Measurements from ENCODE around the gene GTF3C1. TPM values are rescaled to one million over a fixed set of nuclear protein-coding genes. Genes with fewer than 3 reads are reported as not detected.

GTF3C1 gene
- total RNA-seq, 1 donor from 2014 or later = 57.1 TPM

DNA sequence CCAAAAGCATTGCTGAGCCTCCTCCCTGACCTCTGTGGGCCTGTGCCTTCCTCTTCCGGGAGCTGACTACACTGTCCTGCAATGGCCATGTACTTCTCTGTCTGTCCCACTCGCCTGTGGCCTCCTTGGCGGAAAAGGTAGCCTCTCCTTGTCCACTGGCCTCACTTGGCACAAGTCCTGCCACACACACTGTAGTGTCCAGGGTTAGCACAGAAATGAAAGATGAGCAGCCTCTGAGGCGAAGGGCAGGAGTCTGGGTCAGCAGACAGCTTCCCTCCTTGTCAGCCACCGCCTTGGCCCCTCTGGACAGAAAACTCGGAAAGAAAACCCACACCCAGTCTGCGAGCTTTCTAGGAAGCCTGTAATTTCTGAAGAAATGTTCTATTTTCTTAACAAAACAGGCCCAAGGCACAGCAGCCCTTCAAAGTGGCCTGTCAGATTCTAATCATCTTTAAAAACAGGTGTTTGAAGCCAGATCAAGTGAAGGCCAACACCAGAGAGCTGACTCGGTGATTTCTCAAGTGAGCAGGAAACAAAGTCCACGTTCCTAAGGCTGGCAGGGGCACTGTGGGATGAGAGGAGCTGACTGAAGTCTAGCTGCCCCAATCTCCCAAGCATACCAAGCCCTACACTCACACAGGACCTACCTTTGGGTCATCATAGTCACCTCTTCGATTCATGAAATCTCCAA is 67.2 kb downstream of the GTF3C1 start:
- ATAC-seq = no peak
- H3K36me3 ChIP-seq = peaks cover 100% of the 10 kb centered on the region
- intact Hi-C loops (cut with DNase I) = no loop called here
- no peak for DNase-seq
- H3K9me3 ChIP-seq = no peaks in the 10 kb centered on the region
- H3K4me3 ChIP-seq = no peak overlapping the region
- no peaks in the 10 kb centered on the region for H3K27me3 ChIP-seq (ENCODE audit: low read depth)
- no peak overlapping the region for H3K27ac ChIP-seq
- no peaks in the 10 kb centered on the region for H3K4me1 ChIP-seq
- TF ChIP-seq CTCF (IDR thresholded peaks at IDR 0.05) = no peak

DNA sequence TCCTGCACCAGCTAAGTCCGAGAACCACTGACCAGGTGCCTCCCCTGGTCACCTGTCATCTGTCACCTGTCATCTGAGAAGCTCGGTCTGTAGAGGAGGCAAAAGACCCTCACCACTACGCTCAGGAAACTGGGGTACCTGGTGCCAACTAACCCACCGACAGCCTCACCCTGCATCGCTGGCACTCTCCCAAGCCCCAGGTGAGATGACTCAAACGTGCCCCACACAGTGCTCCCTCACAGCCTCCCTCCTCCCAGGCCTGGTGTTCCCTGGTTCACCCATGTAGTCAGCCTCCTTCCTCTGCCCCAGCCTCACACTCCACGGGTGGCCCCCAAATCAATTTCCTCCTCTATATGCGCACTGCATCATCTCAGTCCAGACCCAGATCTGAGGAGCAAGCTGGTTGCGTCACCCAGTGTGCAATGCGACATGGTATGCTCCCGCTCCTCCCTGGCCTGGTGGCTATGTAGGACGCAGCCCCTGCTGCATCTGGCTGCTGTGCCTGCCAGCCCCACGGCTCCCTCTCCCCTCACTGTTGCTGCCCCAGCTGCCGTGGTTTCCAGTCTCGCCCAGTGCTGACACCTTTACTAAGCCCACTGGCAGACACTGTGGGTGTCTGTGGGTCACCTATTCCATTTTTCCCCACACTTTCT is 68.3 kb downstream of the GTF3C1 start:
- H3K4me1 ChIP-seq = no peaks in the 10 kb centered on the region
- no peak overlapping the region for H3K27ac ChIP-seq
- DNase-seq (no peak), ATAC-seq (no peak)
- intact Hi-C loops (cut with DNase I) = no loop called here
- H3K9me3 ChIP-seq = no peaks in the 10 kb centered on the region
- TF ChIP-seq CTCF (IDR thresholded peaks at IDR 0.05) = no peak
- H3K27me3 ChIP-seq (ENCODE audit: low read depth) = no peaks in the 10 kb centered on the region
- peaks cover 100% of the 10 kb centered on the region for H3K36me3 ChIP-seq
- H3K4me3 ChIP-seq = no peak overlapping the region

DNA sequence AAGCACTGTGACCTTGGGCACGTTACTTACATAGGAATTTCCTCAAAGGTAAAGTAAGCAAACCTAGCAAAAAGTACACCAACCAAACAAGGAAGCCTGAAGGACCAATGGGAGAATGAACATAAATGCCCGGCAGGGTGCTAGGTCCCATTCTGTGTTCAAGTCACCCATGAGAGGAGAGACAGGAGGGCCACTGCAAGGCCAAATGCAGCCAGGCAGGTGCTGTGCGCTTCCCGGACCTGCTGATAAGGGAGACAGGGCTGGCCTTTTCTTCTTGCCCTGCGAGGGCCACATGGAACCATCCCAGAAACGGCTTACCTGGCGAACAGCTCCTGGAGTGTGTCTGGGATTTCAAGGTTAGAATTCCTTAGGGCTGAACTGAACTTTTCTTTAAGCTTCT is 69.0 kb downstream of the GTF3C1 start:
- H3K27me3 ChIP-seq (ENCODE audit: low read depth) = no peaks in the 10 kb centered on the region
- ATAC-seq (no peak), DNase-seq (no peak)
- intact Hi-C loops (cut with DNase I) = no loop called here
- H3K27ac ChIP-seq = no peak overlapping the region
- peaks cover 100% of the 10 kb centered on the region for H3K36me3 ChIP-seq
- H3K4me1 ChIP-seq = no peaks in the 10 kb centered on the region
- H3K9me3 ChIP-seq = no peaks in the 10 kb centered on the region
- TF ChIP-seq CTCF (IDR thresholded peaks at IDR 0.05) = no peak
- no peak overlapping the region for H3K4me3 ChIP-seq

GRCh38 chr16:27476240-27476639 is 73.5 kb downstream of the GTF3C1 start:
- no peaks in the 10 kb centered on the region for H3K9me3 ChIP-seq
- ATAC-seq (no peak), DNase-seq (no peak)
- H3K27me3 ChIP-seq (ENCODE audit: low read depth) = no peaks in the 10 kb centered on the region
- H3K27ac ChIP-seq = no peak overlapping the region
- no peak for TF ChIP-seq CTCF (IDR thresholded peaks at IDR 0.05)
- H3K4me1 ChIP-seq = peaks cover 4% of the 10 kb centered on the region
- H3K4me3 ChIP-seq = no peak overlapping the region
- peaks cover 100% of the 10 kb centered on the region for H3K36me3 ChIP-seq
- intact Hi-C loops (cut with DNase I) = no loop called here

DNA sequence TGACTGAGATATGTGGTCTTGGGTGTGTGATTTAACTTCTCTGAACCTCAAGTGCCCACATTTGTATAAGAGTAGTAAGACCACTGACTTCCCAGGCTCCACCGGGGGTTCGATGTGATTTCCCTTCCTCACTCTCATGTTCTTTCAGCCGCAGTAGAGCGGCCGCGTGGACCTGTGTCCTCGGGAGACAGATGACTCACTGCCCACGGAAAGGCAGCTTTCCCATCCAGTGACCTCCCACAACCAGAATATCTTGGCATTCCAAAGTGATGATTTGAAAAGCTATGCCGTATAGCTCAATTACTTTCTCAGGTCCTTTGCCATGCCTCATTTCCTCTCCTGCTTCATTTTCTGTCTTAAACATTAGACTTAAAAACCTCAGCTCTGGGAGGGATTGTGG is 74.2 kb downstream of the GTF3C1 start:
- peaks cover 9% of the 10 kb centered on the region for H3K4me1 ChIP-seq
- H3K36me3 ChIP-seq = peaks cover 100% of the 10 kb centered on the region
- intact Hi-C loops (cut with DNase I) = no loop called here
- DNase-seq (no peak), ATAC-seq (no peak)
- no peak overlapping the region for H3K27ac ChIP-seq
- H3K9me3 ChIP-seq = no peaks in the 10 kb centered on the region
- no peak overlapping the region for H3K4me3 ChIP-seq
- no peak for TF ChIP-seq CTCF (IDR thresholded peaks at IDR 0.05)
- no peaks in the 10 kb centered on the region for H3K27me3 ChIP-seq (ENCODE audit: low read depth)
